Heart right ventricle (tissue), 16 donors: ENCODE data around the gene CCDC160. TPM values are rescaled to one million over a fixed set of nuclear protein-coding genes. Genes with fewer than 3 reads are reported as not detected.

Source experiments
- ATAC-seq, 8 donors: fragments of 200-7000 bp; cut with Tn5 transposase; one replicate each; pipeline ENCODE4 v1.9.1; 2020; ENCODE audit warnings: mild to moderate bottlenecking in 8 of 8, moderate library complexity in 8 of 8, moderate number of reproducible peaks in 1 of 8
- DNase-seq, 2 donors: peaks; one replicate each; pipeline ENCODE4 v3.0.0-alpha.2; 2020
- H3K27ac ChIP-seq, 10 donors: fragments of 200-600 bp; sonication (generic) in 2 of 10; one replicate each; pipeline versions ENCODE4 v1.5.0 to v1.8.0; 2020 to 2022; ENCODE audit warnings: mild to moderate bottlenecking in 3 of 10
- H3K27me3 ChIP-seq, 7 donors: fragments of 200-600 bp; one replicate each; pipeline ENCODE4 v1.8.0; 2021 to 2022; ENCODE audit warnings: mild to moderate bottlenecking in 2 of 7
- H3K36me3 ChIP-seq, 9 donors: fragments of 200-600 bp; sonication (generic) in 1 of 9; one replicate each; pipeline versions ENCODE4 v1.5.0 to v1.8.0; 2020 to 2022; ENCODE audit warnings: mild to moderate bottlenecking in 2 of 9
- H3K4me1 ChIP-seq, 9 donors: fragments of 200-600 bp; sonication (generic) in 1 of 9; one replicate each; pipeline versions ENCODE4 v1.5.0 to v1.8.0; 2020 to 2022; ENCODE audit warnings: mild to moderate bottlenecking in 4 of 9
- H3K4me3 ChIP-seq, 10 donors: fragments of 200-600 bp; sonication (generic) in 2 of 10; one replicate each; pipeline versions ENCODE4 v1.5.0 to v1.8.0; 2020 to 2022; ENCODE audit warnings: mild to moderate bottlenecking in 7 of 10, moderate library complexity in 2 of 10
- H3K9me3 ChIP-seq, 11 donors: fragments of 200-600 bp in 10 of 11; sonication (generic) in 2 of 11; one replicate each; pipeline versions ENCODE4 v1.5.0 to v1.8.0; 2013 to 2022; ENCODE audit warnings: mild to moderate bottlenecking in 2 of 11, control low read depth in 1 of 11, moderate library complexity in 1 of 11
- CTCF ChIP-seq, 9 donors: fragments of 200-600 bp; sonication (generic) in 2 of 9; IDR thresholded peaks; one replicate each; pipeline versions ENCODE4 v1.5.0 to v1.8.0; 2021 to 2022; ENCODE audit warnings: antibody characterized with exemption in 9 of 9, mild to moderate bottlenecking in 5 of 9, moderate library complexity in 1 of 9
- WGBS, 2 donors: extraction: QIAGEN DNeasy Blood & Tissue Kit; methylation state at CpG; one replicate each; pipeline ENCODE4 v1.1.7; 2013; ENCODE audit warnings: inconsistent platforms in 1 of 2; 5-methylcytosine and 5-hydroxymethylcytosine counted together
- intact Hi-C, 10 donors: fragments of 100-400 bp; cut with DNase I; formaldehyde crosslinking; loops; one replicate each; pipeline versions ENCODE4 v1.11.1 to v1.14.2; 2022
- polyA plus RNA-seq, 2 donors: library from polyadenylated mRNA; stranded (reverse); fragments of 200-250 nt; gene quantifications; one replicate each; pipeline ENCODE4 v1.2.3, GENCODE V29; 2013
- total RNA-seq, 10 donors: library from RNA; stranded (reverse); fragmentation: NEBNext Ultra II Directional in 3 of 10; extraction: Animal tissue kit (Norgen Biotek cat#: 25700) in 3 of 10; gene quantifications; one replicate each; pipeline versions ENCODE4 v1.2.1 to v1.2.4, GENCODE V29; 2021 to 2023
- donor health status: Arrhythmogenic right ventricular cardiomyopathy.
- donor health status: ischemic (EF 13 %, LVEDD 7.1; RV severe dilation, severe dysfunction).
- donor health status: healthy with polysubstance abuse.
- donor health status: DM: no; HTN: yes; CAD: no.
- donor health status: DM: no; HTN: no; CAD: no.
- donor health status: ischemic (EF 25% LVEDD 6.9; RV normal size, moderate dysfunction).
- donor health status: ischemic (EF 25% LVEDD 5.7; RV mildly dilated, moderate dysfunction).
- donor health status: healthy.
- donor health status: DM: yes; HTN: yes; CAD: no.
- donor health status: Ischemic cardiomyopathy.
- donor health status: ischemic (EF 35%, LVEDD 5.7; RV mildly dilated, moderate dysfunction).
- donor health status: nonischemic (EF 11% LVEDD 7.7; RV severe dilation, severe dysfunction).
- donor health status: DM: yes; HTN: yes; CAD: no.
- donor health status: PGD.
- donor health status: ischemic (EF 29% LVEDD 5.4; RV normal size, mild dysfunction).
- donor health status: nonischemic (EF 23%, LVEDD 6.1; RV moderate dilation, normal function).

CCDC160 gene
- total and polyA plus RNA-seq, 12 donors = not detected

GRCh38 chrX:134247492-134247891 is 10.5 kb downstream of the CCDC160 start:
- ATAC-seq (no peak), DNase-seq (no peak)
- no peaks in the 10 kb centered on the region for H3K4me1 ChIP-seq
- H3K36me3 ChIP-seq = no peaks in the 10 kb centered on the region
- H3K9me3 ChIP-seq = no peaks in the 10 kb centered on the region
- intact Hi-C loops = no loop called here
- no peak overlapping the region for H3K4me3 ChIP-seq
- no peak overlapping the region for H3K27ac ChIP-seq
- 93% methylated on average over 3 of the region's 3 CpGs for WGBS, 2 donors
- peaks cover 0 to 71% (median 0%) of the 10 kb centered on the region in 7 donors for H3K27me3 ChIP-seq
- no peak for TF ChIP-seq CTCF (IDR thresholded peaks at IDR 0.05)

DNA sequence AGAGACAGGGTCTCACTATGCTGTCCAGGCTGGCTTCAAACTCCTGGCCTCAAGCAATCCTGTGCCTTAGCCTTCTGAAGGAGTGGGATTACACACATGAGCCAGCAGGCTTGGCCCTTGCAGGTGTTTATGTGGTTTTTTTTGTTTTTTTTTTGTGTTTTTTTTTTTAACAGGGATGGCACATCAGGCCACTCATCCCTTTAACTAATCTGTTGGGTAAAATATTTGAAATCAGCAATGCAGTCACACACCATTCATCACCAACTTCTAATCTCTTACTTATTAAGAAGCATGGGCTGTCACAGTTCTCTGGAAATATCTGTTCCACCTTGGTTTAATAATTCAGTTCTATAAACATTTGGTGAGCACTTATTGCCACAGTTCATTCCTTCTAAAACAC is 12.3 kb downstream of the CCDC160 start:
- H3K9me3 ChIP-seq = no peaks in the 10 kb centered on the region
- H3K4me1 ChIP-seq = no peaks in the 10 kb centered on the region
- no peak for DNase-seq
- H3K36me3 ChIP-seq = no peaks in the 10 kb centered on the region
- intact Hi-C loops = no loop called here
- peaks cover 0 to 55% (median 0%) of the 10 kb centered on the region in 7 donors for H3K27me3 ChIP-seq
- no peak for ATAC-seq
- no peak overlapping the region for H3K27ac ChIP-seq
- TF ChIP-seq CTCF (IDR thresholded peaks at IDR 0.05) = no peak
- no peak overlapping the region for H3K4me3 ChIP-seq

DNA sequence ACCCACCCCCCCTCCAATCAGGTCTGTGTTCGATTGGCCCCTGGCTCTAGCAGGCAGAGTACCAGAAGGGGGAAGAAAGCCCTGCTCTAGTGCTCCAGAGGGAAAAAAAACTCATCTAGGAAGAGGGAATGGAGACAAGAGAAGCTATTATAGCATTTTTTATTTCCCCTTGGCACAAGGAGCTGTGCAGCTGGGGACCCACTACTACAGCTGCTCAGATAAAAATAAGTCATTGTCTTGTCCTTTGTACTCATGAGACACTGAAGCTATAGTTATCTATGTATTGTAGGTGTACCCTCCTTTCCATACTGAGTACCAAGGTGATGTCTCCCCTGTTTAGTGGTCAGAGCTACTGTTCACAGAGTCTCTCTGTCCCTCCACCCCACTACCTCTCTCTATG is 14.3 kb downstream of the CCDC160 start:
- Histone ChIP-seq H3K9me3 (no peaks in the 10 kb centered on the region), H3K4me3 (no peak overlapping the region), H3K36me3 (no peaks in the 10 kb centered on the region), H3K4me1 (no peaks in the 10 kb centered on the region), H3K27ac (no peak overlapping the region), H3K27me3 (peaks cover 0 to 37% (median 0%) of the 10 kb centered on the region in 7 donors)
- TF ChIP-seq CTCF (IDR thresholded peaks at IDR 0.05) = no peak
- DNase-seq (no peak), ATAC-seq (no peak)
- 25 to 71% methylated on average over 1 of the region's 1 CpG for WGBS, 2 donors
- intact Hi-C loops = no loop called here

GRCh38 chrX:134254511-134254910 is 17.5 kb downstream of the CCDC160 start:
- Histone ChIP-seq H3K27ac (no peak overlapping the region), H3K36me3 (no peaks in the 10 kb centered on the region), H3K27me3 (peaks cover 0 to 8% (median 0%) of the 10 kb centered on the region in 7 donors), H3K9me3 (no peaks in the 10 kb centered on the region), H3K4me3 (no peak overlapping the region), H3K4me1 (no peaks in the 10 kb centered on the region)
- DNase-seq (no peak), ATAC-seq (no peak)
- TF ChIP-seq CTCF (IDR thresholded peaks at IDR 0.05) = no peak
- intact Hi-C loops = no loop called here

- no peaks in the 10 kb centered on the region for H3K36me3 ChIP-seq
- 92% methylated on average over 5 of the region's 5 CpGs for WGBS, 2 donors
- H3K4me3 ChIP-seq = no peak overlapping the region
- DNase-seq = no peak
- H3K27ac ChIP-seq = no peak overlapping the region
- intact Hi-C loops = no loop called here
- no peak for ATAC-seq
- no peaks in the 10 kb centered on the region for H3K9me3 ChIP-seq
- TF ChIP-seq CTCF (IDR thresholded peaks at IDR 0.05) = no peak
- H3K4me1 ChIP-seq = no peaks in the 10 kb centered on the region
- peaks cover 0 to 9% (median 0%) of the 10 kb centered on the region in 7 donors for H3K27me3 ChIP-seq
Observed at GRCh38 chrX:134255555-134255954, 18.6 kb downstream of the CCDC160 start.
